GM18511 (cell line): Measurements from ENCODE around the gene TLX1.

Experiments used
- ATAC-seq: cut with Tn5 transposase; IDR thresholded peaks from one replicate; pipeline ENCODE4 v1.9.1; 2021; ENCODE audit warnings: mild to moderate bottlenecking, moderate library complexity; ENCODE audit not compliant: unreplicated experiment

The TLX1 gene

DNA sequence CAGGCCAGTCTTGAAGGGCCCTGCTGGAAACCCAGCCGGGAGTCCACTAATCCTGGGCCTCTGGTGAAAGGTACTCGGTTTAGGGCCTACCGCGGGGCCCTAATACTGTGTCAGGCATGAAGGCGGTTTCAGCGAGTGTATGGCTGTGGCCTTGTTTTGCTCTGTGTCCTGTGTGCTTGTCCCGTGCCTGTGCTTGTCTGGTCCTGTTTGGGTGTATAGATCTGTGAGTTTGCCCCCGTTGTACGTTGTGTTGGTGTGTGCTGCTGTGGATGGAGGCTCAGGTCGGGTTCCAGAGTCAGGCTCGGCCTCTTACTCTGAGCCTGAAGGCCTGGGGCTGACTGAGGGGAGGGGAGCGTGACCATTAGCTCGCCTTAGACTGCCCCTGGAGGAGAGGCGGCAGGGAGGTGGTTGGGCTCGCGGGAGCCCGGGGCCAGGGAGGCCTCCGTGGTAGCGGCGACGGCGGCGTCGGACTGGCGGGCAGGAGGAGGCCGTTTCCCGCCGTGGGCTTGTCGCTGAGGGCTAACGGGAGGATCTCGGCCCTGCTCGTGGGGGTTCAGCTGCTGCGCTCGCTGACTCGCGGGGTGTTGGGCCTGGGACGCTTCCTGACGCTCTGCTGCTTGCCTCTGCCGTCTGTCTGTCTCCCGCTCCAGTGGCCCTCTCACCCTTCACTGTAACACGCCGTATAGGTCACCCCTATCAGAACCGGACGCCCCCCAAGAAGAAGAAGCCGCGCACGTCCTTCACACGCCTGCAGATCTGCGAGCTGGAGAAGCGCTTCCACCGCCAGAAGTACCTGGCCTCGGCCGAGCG is 2.6 kb downstream of the TLX1 start:
- no peak for ATAC-seq

GRCh38 chr10:101134299-101135127 is 3.4 kb downstream of the TLX1 start:
- ATAC-seq, result no peak

DNA sequence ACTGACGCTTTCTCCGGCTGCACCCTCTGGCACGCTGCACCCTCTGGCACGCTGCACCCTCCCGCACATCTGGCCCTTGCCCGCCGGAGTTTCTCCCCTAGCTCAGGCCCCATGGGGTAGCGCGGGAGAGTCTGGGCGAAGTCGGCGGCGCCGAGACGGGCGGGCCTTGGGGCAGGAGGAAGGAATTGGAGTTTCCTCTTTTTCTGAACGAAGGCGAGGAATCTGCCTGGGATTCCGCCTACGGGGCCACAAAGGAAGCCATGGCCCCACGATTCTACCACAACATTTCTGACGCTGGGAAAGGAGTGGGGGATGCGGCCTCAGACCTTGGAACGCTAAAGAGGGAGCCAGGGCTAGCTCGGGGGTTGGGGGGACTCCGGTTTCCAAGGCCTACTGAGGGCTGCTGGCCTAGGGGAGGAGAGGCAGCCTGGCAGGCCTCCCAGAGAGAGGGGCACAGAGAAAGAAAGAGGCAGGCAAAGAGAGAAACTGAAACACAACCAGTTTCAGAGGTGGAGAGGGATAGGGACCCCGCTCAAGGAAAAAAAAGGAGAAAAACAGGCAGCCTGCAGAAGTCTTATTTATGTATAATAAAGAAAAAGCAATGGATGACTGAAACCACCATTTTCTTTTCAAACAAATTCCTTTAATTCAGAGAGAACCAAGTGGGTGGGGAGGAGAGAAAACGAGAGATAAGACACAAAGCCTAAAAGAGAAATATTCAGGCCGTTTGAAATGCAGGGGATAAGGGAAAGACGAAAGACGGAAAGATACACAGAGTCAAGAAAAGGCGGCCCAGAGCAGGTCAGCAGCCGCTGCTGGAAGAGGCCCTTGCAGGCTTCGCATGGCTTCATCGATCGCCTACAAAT is 4.3 kb downstream of the TLX1 start:
- ATAC-seq, result no peak

DNA sequence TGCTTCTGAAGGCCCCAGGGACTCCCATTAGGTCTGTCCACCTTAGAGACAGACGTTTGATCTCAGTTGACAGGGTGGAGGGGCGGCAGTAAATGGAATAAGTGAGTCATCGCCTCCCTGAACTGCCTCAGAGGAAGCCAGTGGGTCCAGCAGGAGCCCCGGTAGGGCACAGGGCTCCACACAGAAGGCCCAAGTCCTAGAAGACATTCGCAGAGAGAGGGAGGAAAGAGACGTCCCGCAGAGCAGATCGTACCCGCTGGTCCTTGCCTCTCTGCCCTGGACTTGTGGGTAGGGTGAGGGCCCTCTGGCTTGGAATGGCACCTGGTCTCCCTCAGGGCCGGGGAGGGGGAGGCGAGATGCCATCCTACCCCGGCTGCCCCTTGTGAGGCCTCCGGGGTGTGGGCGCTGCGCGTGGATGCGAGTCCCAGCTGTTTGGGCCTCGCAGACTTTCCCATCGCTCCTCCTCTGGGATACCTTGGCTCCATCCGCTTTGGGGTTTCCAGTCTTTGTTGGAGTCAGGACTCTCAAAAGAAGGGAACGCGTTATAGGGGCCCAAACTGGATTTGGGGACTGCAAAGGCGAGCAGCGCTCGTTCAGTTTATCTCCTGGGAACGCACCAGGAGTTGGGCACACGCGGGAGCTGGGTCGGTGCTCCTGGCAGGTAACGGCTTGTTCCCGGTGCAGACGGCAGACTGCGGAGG is 5.1 kb downstream of the TLX1 start:
- ATAC-seq, result no peak

DNA sequence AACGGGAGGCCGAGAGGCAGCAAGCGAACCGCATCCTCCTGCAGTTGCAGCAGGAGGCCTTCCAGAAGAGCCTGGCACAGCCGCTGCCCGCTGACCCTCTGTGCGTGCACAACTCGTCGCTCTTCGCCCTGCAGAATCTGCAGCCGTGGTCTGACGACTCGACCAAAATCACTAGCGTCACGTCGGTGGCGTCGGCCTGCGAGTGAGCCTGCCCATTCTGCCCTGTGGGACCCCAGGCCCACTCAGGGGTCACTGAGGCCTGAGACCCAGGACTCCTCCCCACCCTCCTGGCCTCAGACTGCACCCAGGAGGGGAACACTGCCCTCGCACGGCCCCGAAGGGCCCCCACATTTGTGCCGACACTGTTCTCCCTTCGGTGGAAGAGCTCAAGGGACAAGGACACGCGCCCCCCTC is 5.6 kb downstream of the TLX1 start:
- ATAC-seq, result no peak

DNA sequence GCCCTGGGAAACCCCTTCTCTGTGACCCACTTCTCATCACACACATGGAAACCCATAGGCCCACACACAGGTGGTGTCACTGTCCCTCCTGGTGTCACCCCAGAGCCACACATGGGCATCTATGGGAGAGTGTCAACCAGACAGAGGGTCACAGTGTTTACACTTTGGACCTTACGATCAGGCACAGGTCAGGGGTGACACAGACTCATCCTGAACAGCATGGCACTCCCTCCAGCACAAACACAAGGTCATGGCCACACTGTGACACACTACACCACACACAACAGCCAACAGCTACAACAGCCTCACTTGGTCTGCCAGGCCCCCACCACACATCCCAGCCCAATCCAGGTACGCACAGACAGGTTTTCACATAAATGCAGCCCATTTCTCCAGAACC is 6.2 kb downstream of the TLX1 start:
- ATAC-seq, result no peak

DNA sequence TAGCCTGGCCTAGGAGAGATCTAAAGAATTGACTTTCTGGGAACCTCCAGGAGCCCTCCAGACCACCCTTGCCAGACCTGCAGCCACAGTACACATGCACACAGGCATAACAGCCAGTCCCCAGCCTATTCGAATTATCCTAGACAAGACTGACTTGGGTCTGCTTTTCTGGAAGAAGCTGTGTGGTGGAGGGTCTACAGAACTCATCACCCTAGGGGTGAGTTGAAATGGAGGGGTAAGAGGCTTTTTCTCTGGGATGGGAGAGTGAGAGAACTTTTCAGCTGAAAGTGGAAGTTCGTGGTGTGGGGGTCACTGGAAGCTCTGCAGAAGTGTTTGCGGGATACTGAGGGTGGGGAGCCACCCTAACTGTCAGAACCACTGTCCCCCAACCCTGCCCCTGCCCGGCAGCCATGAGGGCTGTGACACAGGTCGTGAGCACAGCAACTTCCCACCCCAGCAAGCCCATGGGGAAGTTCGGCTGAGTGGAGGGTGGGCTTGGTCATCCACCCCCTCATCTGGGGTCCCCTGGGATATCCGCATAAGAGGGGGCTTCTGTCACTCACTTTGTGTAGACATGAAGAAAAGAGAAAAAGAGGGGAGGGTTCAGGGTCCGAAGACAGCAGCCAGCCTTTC is 7.8 kb downstream of the TLX1 start:
- no peak for ATAC-seq

GRCh38 chr10:101139421-101139911 is 8.4 kb downstream of the TLX1 start:
- no peak for ATAC-seq

DNA sequence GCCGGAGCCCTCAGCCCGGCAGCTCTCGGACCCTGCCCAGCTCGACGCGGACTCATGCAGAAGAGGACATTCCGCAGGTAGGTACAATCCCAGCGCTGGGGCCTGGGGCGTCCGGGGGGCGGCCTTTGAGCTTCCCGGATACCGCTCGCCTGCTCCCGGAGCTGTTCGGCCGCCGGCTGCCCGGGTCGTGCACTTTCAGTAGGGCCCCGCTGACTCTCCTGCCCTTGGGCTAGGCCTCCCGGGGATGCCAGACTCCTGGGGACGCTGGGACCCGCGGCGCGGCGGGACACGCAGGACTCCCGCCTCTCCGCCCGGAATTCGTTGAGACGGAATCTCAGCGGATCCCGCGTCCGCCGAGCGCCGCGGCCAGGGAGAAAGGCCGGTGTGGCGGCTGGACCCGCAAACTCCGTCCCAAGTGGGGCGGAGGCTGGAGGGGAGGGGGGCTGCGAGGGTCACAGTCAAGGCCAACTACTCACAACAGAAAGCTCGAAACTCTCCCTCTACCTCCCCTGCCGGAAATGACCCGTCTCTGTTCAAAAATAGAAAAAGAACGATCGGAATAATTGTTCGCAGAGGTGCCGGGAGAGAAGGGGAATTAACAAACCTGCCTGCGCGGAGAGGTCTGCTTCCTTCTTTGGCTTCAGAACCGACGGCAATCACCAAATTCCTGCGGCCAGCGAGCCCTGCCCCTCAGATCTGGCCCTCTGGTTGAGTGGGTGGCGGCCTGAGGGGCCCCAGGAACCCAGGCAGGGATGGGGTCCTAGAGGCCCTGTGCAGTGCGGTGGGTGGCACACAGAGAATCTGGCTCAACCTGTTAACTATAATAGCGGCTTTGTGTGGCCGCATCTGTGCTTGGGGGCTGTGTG is 9.2 kb downstream of the TLX1 start:
- no peak for ATAC-seq

GRCh38 chr10:101140950-101141615 is 10.0 kb downstream of the TLX1 start:
- no peak for ATAC-seq

- peak; percentile 68 for ATAC-seq
Observed at GRCh38 chr10:101141616-101142532, 10.8 kb downstream of the TLX1 start.

DNA sequence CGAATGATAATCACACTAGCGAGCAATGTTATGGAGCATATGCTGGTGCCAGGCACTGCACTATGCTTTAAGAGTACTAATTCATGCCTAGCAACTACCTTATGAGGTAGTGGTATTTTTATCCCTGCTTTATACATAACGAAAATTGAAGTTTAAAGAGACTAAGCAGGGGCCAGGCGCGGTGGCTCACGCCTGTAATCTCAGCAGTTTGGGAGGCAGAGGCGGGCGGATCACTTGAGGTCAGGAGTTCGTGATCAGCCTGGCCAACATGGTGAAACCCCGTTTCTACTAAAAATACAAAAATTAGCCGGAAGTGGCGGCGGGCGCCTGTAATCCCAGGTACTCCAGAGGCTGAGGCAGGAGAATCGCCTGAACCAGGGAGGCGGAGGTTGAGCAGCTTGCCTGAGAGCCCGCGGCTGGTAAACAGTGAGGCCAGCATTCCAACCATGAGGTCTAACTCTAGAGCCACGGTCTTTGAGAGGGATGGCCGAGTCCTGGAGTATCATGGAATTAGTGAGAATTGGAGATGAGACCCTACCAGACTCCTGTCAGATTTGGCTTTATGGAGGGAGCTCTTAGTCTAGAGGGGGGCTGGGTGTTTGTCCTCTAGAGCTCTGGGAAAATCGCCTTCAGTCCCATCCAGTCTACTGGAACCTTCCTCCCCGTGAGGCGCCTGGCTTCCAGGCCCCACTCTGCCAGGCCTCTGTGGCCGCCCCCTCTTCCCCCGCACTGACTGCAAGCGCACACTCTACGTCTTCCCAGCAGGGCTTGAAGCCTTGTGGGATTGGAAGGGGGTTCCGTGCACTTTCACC is 11.6 kb downstream of the TLX1 start:
- no peak for ATAC-seq

- no peak for ATAC-seq
Observed at GRCh38 chr10:101143345-101143630, 12.2 kb downstream of the TLX1 start.

- ATAC-seq, result no peak
Observed at GRCh38 chr10:101144053-101144452, 13.0 kb downstream of the TLX1 start.

DNA sequence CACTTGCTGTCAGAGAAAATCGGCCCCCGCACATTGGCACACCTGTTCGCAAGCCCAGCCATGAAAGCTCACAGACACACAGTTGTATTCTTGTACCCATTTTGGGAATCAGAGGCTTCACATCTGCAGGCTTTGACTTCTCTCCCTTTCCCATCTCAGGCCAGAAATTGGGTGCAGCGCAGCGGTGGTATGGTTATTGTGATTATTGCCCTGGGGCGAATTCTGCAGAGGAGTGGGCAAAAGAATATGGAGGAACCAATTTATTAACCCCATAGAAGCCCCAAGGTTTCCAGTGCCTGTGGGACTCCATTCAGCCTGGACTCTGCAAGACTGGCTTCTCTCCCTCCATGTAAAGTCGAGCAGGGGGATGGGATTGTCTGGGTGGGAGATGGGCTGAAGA is 14.0 kb downstream of the TLX1 start:
- ATAC-seq, result no peak

- ATAC-seq, result no peak
Observed at GRCh38 chr10:101145750-101146391, 14.8 kb downstream of the TLX1 start.
